ENCODE results near the gene VSIR. TPM values are rescaled to one million over a fixed set of nuclear protein-coding genes. Genes with fewer than 3 reads are reported as not detected.

Gene VSIR
- total and polyA plus RNA-seq, 10 donors: 34.5 to 512 (median 299) TPM

GRCh38 chr10:71719464-71720201, 53.7 kb downstream of the VSIR start, which contains the start of gene C10orf105:
Gene C10orf105 (minus strand): TSS chr10:71719778. CDS start chr10:71716337, 3,441 bp downstream.
- Histone ChIP-seq H3K27ac (peak within 1 kb of the TSS in 7 of 8 donors; percentile 36 to 89 (median 63)), H3K4me3 (no peak within 1 kb of the TSS), H3K27me3 (replicated peaks in 1 of 7) (no peaks in the 10 kb centered on the region), H3K36me3 (no peaks in the 10 kb centered on the region), H3K4me1 (peaks cover 14 to 67% (median 54%) of the 10 kb centered on the region in 6 donors), H3K9me3 (no peaks in the 10 kb centered on the region)
- 90 to 95% (median 93%) methylated on average over 12 to 14 of the region's 14 CpGs for WGBS, 5 donors
- TF ChIP-seq CTCF (IDR thresholded peaks at IDR 0.05 in 8 of 11, conservative IDR thresholded peaks at IDR 0.05 in 3 of 11): no peak
- TF ChIP-seq POLR2AphosphoS5 (IDR thresholded peaks at IDR 0.05): no peak
- no peak for TF ChIP-seq POLR2A (IDR thresholded peaks at IDR 0.05)
- DNase-seq: no peak
- intact Hi-C loops (cut with DNase I; ENCODE audit: low total_unique reads): no loop called here

- H3K4me1 ChIP-seq: peaks cover 20 to 67% (median 57%) of the 10 kb centered on the region in 6 donors
- H3K9me3 ChIP-seq: no peaks in the 10 kb centered on the region
- TF ChIP-seq POLR2AphosphoS5 (IDR thresholded peaks at IDR 0.05) (peak; percentile 44 to 79 (median 59)), CTCF (IDR thresholded peaks at IDR 0.05 in 8 of 11, conservative IDR thresholded peaks at IDR 0.05 in 3 of 11) (no peak)
- WGBS, 5 donors: 49 to 77% (median 67%) methylated on average over 7 of the region's 7 CpGs
- no peaks in the 10 kb centered on the region for H3K36me3 ChIP-seq
- no peaks in the 10 kb centered on the region for H3K27me3 ChIP-seq (replicated peaks in 1 of 7)
- intact Hi-C loops (cut with DNase I; ENCODE audit: low total_unique reads): no loop called here
- H3K4me3 ChIP-seq: no peak overlapping the region
- H3K27ac ChIP-seq: peak overlapping the region in 7 of 8 donors; percentile 36 to 89 (median 63)
- DNase-seq: peak; percentile 82
Observed at GRCh38 chr10:71719042-71719441, 54.3 kb downstream of the VSIR start.

GRCh38 chr10:71718165-71718698, 55.1 kb downstream of the VSIR start:
- intact Hi-C loops (cut with DNase I; ENCODE audit: low total_unique reads): no loop called here

GRCh38 chr10:71717551-71717951, 55.8 kb downstream of the VSIR start:
- DNase-seq: no peak
- no peaks in the 10 kb centered on the region for H3K27me3 ChIP-seq (replicated peaks in 1 of 7)
- intact Hi-C loops (cut with DNase I; ENCODE audit: low total_unique reads): no loop called here
- H3K4me1 ChIP-seq: peaks cover 35 to 76% (median 71%) of the 10 kb centered on the region in 6 donors
- H3K4me3 ChIP-seq: no peak overlapping the region
- peak overlapping the region in 4 of 8 donors; percentile 20 to 89 (median 66) for H3K27ac ChIP-seq
- H3K36me3 ChIP-seq: no peaks in the 10 kb centered on the region
- 67 to 81% (median 77%) methylated on average over 2 of the region's 2 CpGs for WGBS, 5 donors
- TF ChIP-seq CTCF (IDR thresholded peaks at IDR 0.05 in 8 of 11, conservative IDR thresholded peaks at IDR 0.05 in 3 of 11): no peak
- no peak for TF ChIP-seq POLR2AphosphoS5 (IDR thresholded peaks at IDR 0.05)
- no peak for TF ChIP-seq POLR2A (IDR thresholded peaks at IDR 0.05)
- H3K9me3 ChIP-seq: no peaks in the 10 kb centered on the region

More at GRCh38 chr10:71718165-71718698, 55.1 kb downstream of the VSIR start:
- H3K4me3 ChIP-seq: no peak overlapping the region
- 65 to 83% (median 80%) methylated on average over 9 to 10 of the region's 10 CpGs for WGBS, 5 donors
- no peaks in the 10 kb centered on the region for H3K9me3 ChIP-seq
- peak; percentile 75 for DNase-seq
- TF ChIP-seq POLR2A (IDR thresholded peaks at IDR 0.05) (no peak), POLR2AphosphoS5 (IDR thresholded peaks at IDR 0.05) (peak in 1 of 3 donors; percentile 11)
- peak overlapping the region in 7 of 8 donors; percentile 36 to 89 (median 63) for H3K27ac ChIP-seq
- peaks cover 28 to 69% (median 64%) of the 10 kb centered on the region in 6 donors for H3K4me1 ChIP-seq
- H3K36me3 ChIP-seq: no peaks in the 10 kb centered on the region
- H3K27me3 ChIP-seq (replicated peaks in 1 of 7): no peaks in the 10 kb centered on the region
